Sigmoid colon (tissue), 7 donors: Measurements from ENCODE around the gene SORBS1. TPM values are rescaled to one million over a fixed set of nuclear protein-coding genes. Genes with fewer than 3 reads are reported as not detected.

ENCODE experiments used
- DNase-seq: peaks from one replicate; pipeline ENCODE4 v3.0.0-alpha.2; 2019
- H3K27ac ChIP-seq, 4 donors: fragments of 200-600 bp; sonication (generic); one replicate each; pipeline ENCODE4 v1.5.1; 2016 to 2019; ENCODE audit warnings: mild to moderate bottlenecking in 1 of 4
- H3K27me3 ChIP-seq, 3 donors: fragments of 200-600 bp; sonication (generic); one replicate each; pipeline ENCODE4 v1.5.1; 2019; ENCODE audit warnings: mild to moderate bottlenecking in 1 of 3
- H3K36me3 ChIP-seq, 4 donors: fragments of 200-600 bp; sonication (generic); one replicate each; pipeline ENCODE4 v1.5.1; 2016 to 2019
- H3K4me1 ChIP-seq, 4 donors: fragments of 200-600 bp; sonication (generic); one replicate each; pipeline ENCODE4 v1.5.1; 2017 to 2019
- H3K4me3 ChIP-seq, 4 donors: fragments of 200-600 bp; sonication (generic); one replicate each; pipeline ENCODE4 v1.5.1; 2017 to 2019; ENCODE audit warnings: mild to moderate bottlenecking in 2 of 4, moderate library complexity in 1 of 4
- H3K9me3 ChIP-seq, 4 donors: fragments of 200-600 bp in 3 of 4; sonication (generic) in 3 of 4; one replicate each; pipeline versions ENCODE4 v1.5.1 to v1.6.1; 2013 to 2019
- EP300 ChIP-seq, 4 donors: sonication (generic); formaldehyde crosslinking; IDR thresholded peaks; one replicate each; pipeline ENCODE4 v1.6.1; 2017; ENCODE audit warnings: antibody characterized with exemption in 4 of 4
- POLR2A ChIP-seq, 2 donors: fragments of 450-650 bp; IDR thresholded peaks; one replicate each; pipeline ENCODE4 v1.6.1; 2016; ENCODE audit warnings: antibody characterized with exemption in 2 of 2, mild to moderate bottlenecking in 2 of 2, moderate library complexity in 2 of 2
- POLR2AphosphoS5 ChIP-seq, 4 donors: sonication (generic); formaldehyde crosslinking; IDR thresholded peaks; one replicate each; pipeline ENCODE4 v1.6.1; 2017; ENCODE audit warnings: antibody characterized with exemption in 4 of 4
- WGBS, 2 donors: extraction: QIAGEN DNeasy Blood & Tissue Kit; methylation state at CpG; one replicate each; pipeline ENCODE4 v1.1.7; 2013; 5-methylcytosine and 5-hydroxymethylcytosine counted together
- intact Hi-C: fragments of 100-400 bp; cut with DNase I; formaldehyde crosslinking; loops from one replicate; pipeline ENCODE4 v1.15.1; 2023
- polyA plus RNA-seq, 3 donors: library from polyadenylated mRNA; stranded (reverse); fragments of 200-250 nt; gene quantifications; one replicate each; pipeline ENCODE4 v1.2.3, GENCODE V29; 2013
- total RNA-seq, 4 donors: library from RNA; depleted of rRNA; stranded (reverse); fragments of >200 nt; gene quantifications; one replicate each; pipeline ENCODE4 v1.1.0, GENCODE V29; 2016
- TF ChIP-seq, protein P1 (sequence below), 4 experiments: fragments of 450-650 bp in 3 of 4; fragments of 200-600 bp in 1 of 4; IDR thresholded peaks; one replicate each; pipeline ENCODE4 v1.5.1; 2016 to 2019; ENCODE audit warnings: antibody characterized with exemption in 4 of 4, mild to moderate bottlenecking in 3 of 4, moderate library complexity in 2 of 4
- donor health status: healthy with polysubstance abuse.
- donor health status: Bipolar disorder and iron deficiency.
- donor health status: healthy.

Gene SORBS1
- total and polyA plus RNA-seq, 7 donors = 8.1 to 1,403 (median 664) TPM

DNA sequence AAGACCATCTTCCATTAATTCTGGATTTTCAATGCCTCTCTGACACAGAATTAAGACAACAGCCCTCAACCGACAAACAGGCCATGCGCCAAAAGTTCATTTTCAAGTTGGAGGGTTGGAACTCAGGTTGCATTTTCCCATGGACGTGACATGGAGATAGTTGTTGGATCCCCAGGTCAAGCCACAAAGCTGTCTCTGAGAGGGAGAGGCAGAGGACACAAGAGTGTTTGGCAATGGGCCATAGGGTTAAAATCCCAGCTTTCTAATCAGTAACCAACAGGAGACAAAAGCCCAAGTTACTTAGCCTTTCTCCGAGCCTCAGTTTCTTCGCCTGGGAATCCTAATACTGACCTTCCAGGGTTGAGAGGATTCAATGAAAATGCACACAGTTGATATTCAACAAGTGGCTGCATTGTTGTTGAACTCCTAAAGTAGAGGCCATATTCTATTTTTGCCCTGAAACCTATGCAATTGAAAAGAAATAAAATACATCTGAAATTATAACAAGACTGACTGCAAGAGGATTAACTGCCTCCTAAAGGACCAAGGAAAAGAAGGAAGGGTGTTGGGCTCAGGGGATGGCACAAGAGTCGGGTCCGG is 44.3 kb downstream of the SORBS1 start:
- peak overlapping the region; percentile 93 to 98 (median 96) for H3K27ac ChIP-seq
- H3K4me1 ChIP-seq = peaks cover 0 to 99% (median 98%) of the 10 kb centered on the region in 4 donors
- no peaks in the 10 kb centered on the region for H3K36me3 ChIP-seq
- no peaks in the 10 kb centered on the region for H3K27me3 ChIP-seq
- no peak for DNase-seq
- H3K9me3 ChIP-seq = no peaks in the 10 kb centered on the region
- TF ChIP-seq, protein P1, sequence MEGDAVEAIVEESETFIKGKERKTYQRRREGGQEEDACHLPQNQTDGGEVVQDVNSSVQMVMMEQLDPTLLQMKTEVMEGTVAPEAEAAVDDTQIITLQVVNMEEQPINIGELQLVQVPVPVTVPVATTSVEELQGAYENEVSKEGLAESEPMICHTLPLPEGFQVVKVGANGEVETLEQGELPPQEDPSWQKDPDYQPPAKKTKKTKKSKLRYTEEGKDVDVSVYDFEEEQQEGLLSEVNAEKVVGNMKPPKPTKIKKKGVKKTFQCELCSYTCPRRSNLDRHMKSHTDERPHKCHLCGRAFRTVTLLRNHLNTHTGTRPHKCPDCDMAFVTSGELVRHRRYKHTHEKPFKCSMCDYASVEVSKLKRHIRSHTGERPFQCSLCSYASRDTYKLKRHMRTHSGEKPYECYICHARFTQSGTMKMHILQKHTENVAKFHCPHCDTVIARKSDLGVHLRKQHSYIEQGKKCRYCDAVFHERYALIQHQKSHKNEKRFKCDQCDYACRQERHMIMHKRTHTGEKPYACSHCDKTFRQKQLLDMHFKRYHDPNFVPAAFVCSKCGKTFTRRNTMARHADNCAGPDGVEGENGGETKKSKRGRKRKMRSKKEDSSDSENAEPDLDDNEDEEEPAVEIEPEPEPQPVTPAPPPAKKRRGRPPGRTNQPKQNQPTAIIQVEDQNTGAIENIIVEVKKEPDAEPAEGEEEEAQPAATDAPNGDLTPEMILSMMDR (IDR thresholded peaks at IDR 0.05) = no peak
- peak in 1 of 4 donors; percentile 5 for TF ChIP-seq POLR2AphosphoS5 (IDR thresholded peaks at IDR 0.05)
- intact Hi-C loops = no loop called here
- no peak overlapping the region for H3K4me3 ChIP-seq
- 79 to 90% methylated on average over 7 of the region's 7 CpGs for WGBS, 2 donors

DNA sequence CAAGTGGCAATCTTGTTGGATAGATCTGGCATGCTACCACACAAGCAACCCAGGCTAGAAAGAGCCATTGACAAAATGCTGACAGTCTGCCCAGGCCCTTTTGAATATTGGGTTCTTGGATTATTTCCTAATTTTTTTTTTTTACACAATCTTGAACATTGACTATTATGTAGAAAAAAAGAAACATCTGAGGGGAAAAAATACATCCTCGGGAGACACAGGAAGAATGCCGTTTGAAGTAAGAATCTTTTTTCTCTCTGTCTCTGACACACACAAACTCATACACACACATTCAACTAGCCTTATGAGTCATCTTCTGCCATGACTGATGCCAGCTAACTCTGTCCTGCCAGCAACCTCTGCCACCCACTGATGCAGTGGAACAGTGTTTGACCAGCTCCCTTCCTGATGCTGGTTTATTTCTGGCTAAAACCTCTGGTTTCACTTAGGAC is 47.2 kb downstream of the SORBS1 start:
- 54 to 62% methylated on average over 2 of the region's 2 CpGs for WGBS, 2 donors
- intact Hi-C loops = loop anchor here (2.0 kb wide), 1 partner anchor 17 kb away; no protein-coding TSS in a partner anchor
- DNase-seq = peak; percentile 86
- H3K36me3 ChIP-seq = no peaks in the 10 kb centered on the region
- TF ChIP-seq POLR2AphosphoS5 (IDR thresholded peaks at IDR 0.05) = peak; percentile 60 to 70 (median 66)
- TF ChIP-seq, protein P1 (IDR thresholded peaks at IDR 0.05) = no peak
- no peaks in the 10 kb centered on the region for H3K9me3 ChIP-seq
- H3K4me1 ChIP-seq = peaks cover 0 to 99% (median 96%) of the 10 kb centered on the region in 4 donors
- peak overlapping the region; percentile 93 to 98 (median 96) for H3K27ac ChIP-seq
- no peaks in the 10 kb centered on the region for H3K27me3 ChIP-seq
- no peak overlapping the region for H3K4me3 ChIP-seq

DNA sequence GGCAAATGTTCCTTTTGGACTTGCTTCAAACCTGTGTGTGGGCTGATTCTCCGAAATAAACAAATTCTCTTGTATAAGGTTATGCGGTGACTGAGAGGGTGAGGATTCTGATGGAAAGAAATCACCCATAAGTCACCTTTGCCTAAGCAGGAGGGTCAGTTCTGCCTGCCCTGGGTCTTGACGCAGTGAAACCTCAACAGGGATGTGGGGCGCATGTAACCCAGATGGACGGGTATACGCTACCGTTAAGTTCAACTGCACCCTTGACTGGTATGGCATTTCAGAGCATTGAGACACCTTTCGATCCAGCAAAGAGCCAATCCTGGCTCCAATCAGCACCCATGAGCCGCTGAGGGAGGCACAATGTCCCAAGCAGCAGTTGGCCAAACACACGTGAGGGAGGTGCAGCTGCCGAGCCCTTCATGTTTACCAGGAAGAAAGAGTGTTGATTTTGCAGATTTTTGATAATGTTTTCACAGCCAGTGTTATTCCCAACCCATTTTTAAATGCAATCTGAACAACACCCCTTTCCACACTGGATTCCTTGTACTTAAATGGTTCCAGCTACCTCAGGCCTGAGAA is 48.1 kb downstream of the SORBS1 start:
- peaks cover 0 to 99% (median 96%) of the 10 kb centered on the region in 4 donors for H3K4me1 ChIP-seq
- TF ChIP-seq POLR2AphosphoS5 (IDR thresholded peaks at IDR 0.05) = peak in 1 of 4 donors; percentile 13
- TF ChIP-seq POLR2A (IDR thresholded peaks at IDR 0.05) = no peak
- no peaks in the 10 kb centered on the region for H3K27me3 ChIP-seq
- H3K4me3 ChIP-seq = peak overlapping the region in 1 of 4 donors; percentile 0
- H3K36me3 ChIP-seq = no peaks in the 10 kb centered on the region
- no peak for DNase-seq
- 44 to 76% methylated on average over 11 of the region's 11 CpGs for WGBS, 2 donors
- peak overlapping the region; percentile 93 to 98 (median 96) for H3K27ac ChIP-seq
- intact Hi-C loops = loop anchor here (2.0 kb wide), 1 partner anchor 18 kb away; no protein-coding TSS in a partner anchor
- H3K9me3 ChIP-seq = no peaks in the 10 kb centered on the region

DNA sequence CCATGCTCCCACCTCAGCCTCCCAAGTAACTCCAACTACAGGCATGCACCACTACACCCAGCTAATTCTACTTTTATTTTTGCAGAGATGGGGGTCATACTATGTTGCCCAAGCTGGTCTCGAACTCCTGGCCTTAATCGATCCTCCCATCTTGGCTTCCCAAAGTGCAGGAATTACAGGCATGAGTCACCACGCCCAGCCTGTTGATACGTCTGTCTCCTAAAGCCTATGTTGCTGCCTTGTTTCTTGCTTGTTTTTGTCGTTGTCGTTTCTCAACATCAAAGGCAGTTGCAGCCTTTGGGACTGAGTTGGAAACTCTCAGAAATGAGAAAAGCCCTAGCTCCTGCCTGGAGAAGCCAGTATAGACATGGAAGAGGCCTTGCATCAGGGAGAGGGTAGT is 49.9 kb downstream of the SORBS1 start:
- Histone ChIP-seq H3K27ac (peak overlapping the region; percentile 93 to 98 (median 96)), H3K4me1 (peaks cover 0 to 98% (median 96%) of the 10 kb centered on the region in 4 donors), H3K4me3 (no peak overlapping the region), H3K27me3 (no peaks in the 10 kb centered on the region), H3K9me3 (no peaks in the 10 kb centered on the region), H3K36me3 (no peaks in the 10 kb centered on the region)
- WGBS, 2 donors = 76 to 80% methylated on average over 6 of the region's 6 CpGs
- intact Hi-C loops = no loop called here
- no peak for DNase-seq
- no peak for TF ChIP-seq EP300 (IDR thresholded peaks at IDR 0.05)
- no peak for TF ChIP-seq POLR2AphosphoS5 (IDR thresholded peaks at IDR 0.05)
- no peak for TF ChIP-seq POLR2A (IDR thresholded peaks at IDR 0.05)
- TF ChIP-seq, protein P1 (IDR thresholded peaks at IDR 0.05) = no peak

DNA sequence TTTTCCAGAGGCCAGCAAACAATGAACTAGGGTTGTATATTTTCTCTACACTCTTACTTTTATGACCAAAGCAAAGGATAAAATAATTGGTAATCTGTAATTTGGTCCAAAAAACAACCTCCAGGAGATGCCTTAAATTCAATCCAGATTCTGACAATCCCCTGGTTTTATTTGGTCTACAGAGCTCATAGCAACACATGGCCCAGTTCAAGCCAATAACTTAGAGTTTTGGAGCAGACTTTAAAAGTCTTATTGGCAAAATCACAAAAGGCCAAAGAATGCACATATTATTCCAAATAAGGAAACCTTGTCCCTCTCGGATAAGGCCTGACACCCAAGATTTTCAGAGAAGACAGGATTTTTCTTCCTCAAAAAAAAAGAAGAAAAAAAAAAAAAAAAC is 51.9 kb downstream of the SORBS1 start:
- 68 to 82% methylated on average over 1 of the region's 1 CpG for WGBS, 2 donors
- peaks cover 0 to 98% (median 96%) of the 10 kb centered on the region in 4 donors for H3K4me1 ChIP-seq

More for the DNA sequence above, 51.9 kb downstream of the SORBS1 start:
- Histone ChIP-seq H3K4me3 (peak overlapping the region in 2 of 4 donors; percentile 8 to 22), H3K9me3 (no peaks in the 10 kb centered on the region), H3K36me3 (no peaks in the 10 kb centered on the region), H3K27ac (peak overlapping the region; percentile 93 to 98 (median 96)), H3K27me3 (no peaks in the 10 kb centered on the region)
- TF ChIP-seq POLR2AphosphoS5 (IDR thresholded peaks at IDR 0.05) (no peak), POLR2A (IDR thresholded peaks at IDR 0.05) (no peak), EP300 (IDR thresholded peaks at IDR 0.05) (no peak)
- TF ChIP-seq, protein P1 (IDR thresholded peaks at IDR 0.05) = no peak
- DNase-seq = no peak
- intact Hi-C loops = no loop called here
